Esophagus squamous epithelium (tissue), 4 donors: ENCODE results near the gene LEF1.

Experiments used
- CTCF ChIP-seq, 6 experiments: fragments of 450-650 bp in 4 of 6; fragments of 200-600 bp in 2 of 6; sonication (generic) in 2 of 6; IDR thresholded peaks; one replicate each; pipeline ENCODE4 v1.5.1; 2016 to 2019; ENCODE audit warnings: antibody characterized with exemption in 6 of 6, mild to moderate bottlenecking in 4 of 6, moderate library complexity in 4 of 6
- POLR2A ChIP-seq, 4 donors: fragments of 450-650 bp; IDR thresholded peaks; one replicate each; pipeline ENCODE4 v1.6.1; 2017; ENCODE audit warnings: antibody characterized with exemption in 4 of 4, mild to moderate bottlenecking in 4 of 4, moderate library complexity in 3 of 4

- TF ChIP-seq CTCF (IDR thresholded peaks at IDR 0.05) (no peak), POLR2A (IDR thresholded peaks at IDR 0.05) (no peak)
These were observed 18.9 kb downstream of the LEF1 start for GRCh38 chr4:108149588-108150380.
